HG03159 (cell line): ENCODE results near the gene SMARCA4.
A peak's percentile ranks its signal among the peaks of the same experiment; 100 is the strongest.
"Not testable (repeated sequence)": the region's sequence is repeated elsewhere in the genome, so short reads cannot be mapped to it uniquely, and the experiment has no call there.

Experiments used
- ATAC-seq: cut with Tn5 transposase; IDR thresholded peaks from one replicate; pipeline ENCODE4 v1.9.1; 2021; ENCODE audit warnings: mild to moderate bottlenecking, moderate library complexity; ENCODE audit not compliant: unreplicated experiment

The SMARCA4 gene

DNA sequence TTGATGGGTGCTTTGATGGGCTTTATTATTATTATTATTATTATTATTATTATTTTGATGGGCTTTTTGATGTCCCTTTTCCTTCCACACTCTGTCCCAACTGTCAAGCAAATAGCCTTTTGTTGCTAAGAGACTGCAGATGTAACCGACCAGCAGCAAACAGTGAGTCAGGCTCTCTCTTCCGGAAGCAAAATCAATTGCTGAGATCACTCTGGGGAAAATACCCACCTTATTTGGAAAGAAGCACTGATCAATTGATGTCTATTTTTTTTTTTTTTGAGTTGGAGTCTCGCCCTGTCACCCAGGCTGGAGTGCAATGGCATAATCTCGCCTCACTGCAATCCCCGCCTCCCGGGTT is 131.3 kb downstream of the SMARCA4 start:
- no peak for ATAC-seq

GRCh38 chr19:11093689-11094238 is 132.9 kb downstream of the SMARCA4 start:
- ATAC-seq: no peak

GRCh38 chr19:11094520-11094894 is 133.7 kb downstream of the SMARCA4 start:
- ATAC-seq: no peak

DNA sequence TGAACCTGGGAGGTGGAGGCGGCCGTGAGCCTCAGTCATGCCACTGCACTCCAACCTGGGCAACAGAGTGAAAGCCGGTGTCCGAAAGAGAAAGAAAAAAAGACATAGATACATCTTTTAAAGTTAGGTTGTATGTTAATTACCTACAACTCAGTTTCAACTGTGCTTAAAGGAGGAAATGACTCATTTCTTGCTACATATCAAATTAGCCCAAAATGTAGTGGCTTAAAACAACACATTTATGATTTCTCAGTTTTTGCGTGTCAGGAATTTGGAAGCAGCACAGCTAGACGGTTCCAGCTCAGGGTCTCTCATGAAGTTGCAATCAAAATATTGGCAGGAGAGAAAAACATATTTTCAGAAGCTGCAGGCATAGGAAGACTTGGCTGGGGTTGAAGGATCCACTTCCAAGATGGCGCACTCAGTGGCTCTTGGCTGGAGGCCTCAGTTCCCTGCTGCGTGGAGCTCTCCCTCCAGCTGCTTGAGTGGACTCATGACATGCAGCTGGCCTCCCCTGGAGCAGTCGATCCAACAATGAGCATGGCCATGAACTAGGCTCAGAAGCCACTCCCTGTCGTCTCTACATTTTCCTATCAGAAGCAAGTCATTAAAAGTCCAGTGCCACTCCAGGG is 135.5 kb downstream of the SMARCA4 start:
- peak; percentile 49 for ATAC-seq

DNA sequence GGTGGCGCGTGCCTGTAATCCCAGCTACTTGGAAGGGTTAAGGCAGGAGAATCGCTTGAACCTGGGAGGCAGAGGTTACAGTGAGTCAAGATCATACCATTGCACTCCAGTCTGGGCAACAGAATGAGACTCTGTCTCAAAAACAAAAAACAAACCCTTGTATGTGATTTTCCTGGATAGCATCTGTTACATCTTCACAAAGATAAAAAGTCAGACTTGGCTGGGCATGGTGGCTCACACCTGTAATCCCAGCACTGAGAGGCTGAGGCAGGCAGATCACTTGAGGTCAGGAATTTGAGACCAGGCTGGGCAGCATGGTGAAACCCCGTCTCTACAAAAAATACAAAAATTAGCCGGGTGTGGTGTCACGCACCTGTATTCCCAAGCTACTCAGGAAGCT is 136.5 kb downstream of the SMARCA4 start:
- ATAC-seq: not testable (repeated sequence)

DNA sequence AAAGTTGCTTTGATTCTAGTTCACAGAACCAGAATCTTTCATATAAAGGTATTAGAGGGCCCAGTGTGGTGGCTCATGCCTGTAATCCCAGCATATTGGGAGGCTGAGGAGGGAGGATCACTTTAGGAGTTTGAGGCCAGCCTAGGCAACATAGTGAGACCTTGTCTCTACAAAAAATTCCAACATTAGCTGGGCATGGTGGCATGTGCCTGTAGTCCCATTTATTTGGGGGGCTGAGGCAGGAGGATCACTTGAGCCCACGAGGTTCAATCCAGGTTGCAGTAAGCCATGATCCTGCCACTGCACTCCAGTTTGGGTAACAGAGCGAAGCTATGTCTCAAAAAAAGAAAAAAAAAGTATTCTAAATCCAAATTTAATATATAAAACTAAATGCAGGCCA is 137.5 kb downstream of the SMARCA4 start:
- ATAC-seq: no peak

DNA sequence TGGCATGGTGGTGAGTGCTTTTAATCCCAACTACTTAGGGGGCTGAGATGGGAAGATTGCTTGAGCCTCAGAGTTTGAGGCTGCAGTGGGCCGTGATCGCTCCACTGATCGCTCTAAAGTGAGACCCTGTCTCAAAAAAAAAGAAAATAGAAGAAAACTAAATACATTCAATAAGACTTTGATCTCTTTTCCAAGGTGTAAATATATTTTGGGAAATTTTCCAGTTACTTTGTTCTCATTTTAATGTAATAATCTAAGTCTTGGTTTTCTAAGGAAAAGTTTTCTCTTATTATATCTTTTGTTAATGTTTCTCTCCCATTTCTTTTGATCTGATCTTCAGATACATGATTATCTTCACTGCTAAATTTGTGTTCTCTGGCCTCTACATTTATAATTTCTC is 138.0 kb downstream of the SMARCA4 start:
- no peak for ATAC-seq

DNA sequence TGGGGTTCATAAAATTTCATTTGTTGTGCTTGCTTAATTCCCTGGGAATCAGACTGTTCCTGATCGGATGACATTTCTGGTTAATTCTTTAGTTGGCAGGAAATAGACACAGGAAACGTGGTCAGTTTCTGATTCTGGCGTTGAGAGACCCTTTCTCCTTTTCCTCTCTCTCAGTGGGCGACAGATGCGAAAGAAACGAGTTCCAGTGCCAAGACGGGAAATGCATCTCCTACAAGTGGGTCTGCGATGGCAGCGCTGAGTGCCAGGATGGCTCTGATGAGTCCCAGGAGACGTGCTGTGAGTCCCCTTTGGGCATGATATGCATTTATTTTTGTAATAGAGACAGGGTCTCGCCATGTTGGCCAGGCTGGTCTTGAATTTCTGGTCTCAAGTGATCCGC is 139.2 kb downstream of the SMARCA4 start:
- no peak for ATAC-seq

DNA sequence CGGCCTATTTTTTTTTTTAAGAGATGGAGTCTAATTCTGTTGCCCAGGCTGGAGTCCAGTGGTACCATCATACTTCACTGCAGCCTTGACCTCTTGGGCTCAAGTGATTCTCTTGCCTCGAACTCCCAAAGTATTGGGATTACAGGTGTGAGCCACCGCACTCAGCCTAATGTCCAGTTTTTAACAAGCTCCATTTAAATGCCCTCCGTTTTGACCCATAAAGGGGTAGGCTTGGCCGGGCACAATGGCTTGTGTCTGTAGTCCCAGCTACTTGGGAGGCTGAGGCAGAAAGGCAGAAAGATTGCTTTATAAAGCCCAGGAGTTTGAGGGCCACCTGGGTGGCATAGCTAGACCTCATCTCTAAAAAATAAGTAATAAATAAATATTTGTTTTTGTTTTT is 140.2 kb downstream of the SMARCA4 start:
- ATAC-seq: no peak

DNA sequence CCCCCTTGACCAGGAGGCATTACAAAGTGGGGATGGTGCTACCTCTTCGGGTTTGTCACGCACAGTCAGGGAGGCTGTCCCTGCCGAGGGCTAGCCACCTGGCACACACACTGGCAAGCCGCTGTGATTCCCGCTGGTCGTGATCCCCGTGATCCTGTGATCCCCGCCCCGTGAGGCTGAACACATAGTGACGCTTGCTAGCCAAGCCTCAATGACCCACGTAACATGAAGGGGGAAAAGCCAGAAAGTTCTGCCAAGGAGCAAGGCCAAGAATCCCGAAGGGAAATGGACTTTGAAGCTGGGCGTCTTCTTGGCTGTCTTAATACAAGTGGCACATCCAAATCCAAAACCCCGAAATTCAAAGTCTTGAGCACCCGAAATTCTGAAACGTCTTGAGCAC is 142.1 kb downstream of the SMARCA4 start:
- no peak for ATAC-seq

- not testable (repeated sequence) for ATAC-seq
These were observed 142.8 kb downstream of the SMARCA4 start for GRCh38 chr19:11103667-11104066.

- ATAC-seq: no peak
These were observed 144.3 kb downstream of the SMARCA4 start for GRCh38 chr19:11105014-11105636.

- no peak for ATAC-seq
These were observed 145.6 kb downstream of the SMARCA4 start for GRCh38 chr19:11106477-11106876.

GRCh38 chr19:11108746-11109145 is 147.9 kb downstream of the SMARCA4 start:
- ATAC-seq: no peak

- no peak for ATAC-seq
These were observed 150.4 kb downstream of the SMARCA4 start for GRCh38 chr19:11111117-11111770.

DNA sequence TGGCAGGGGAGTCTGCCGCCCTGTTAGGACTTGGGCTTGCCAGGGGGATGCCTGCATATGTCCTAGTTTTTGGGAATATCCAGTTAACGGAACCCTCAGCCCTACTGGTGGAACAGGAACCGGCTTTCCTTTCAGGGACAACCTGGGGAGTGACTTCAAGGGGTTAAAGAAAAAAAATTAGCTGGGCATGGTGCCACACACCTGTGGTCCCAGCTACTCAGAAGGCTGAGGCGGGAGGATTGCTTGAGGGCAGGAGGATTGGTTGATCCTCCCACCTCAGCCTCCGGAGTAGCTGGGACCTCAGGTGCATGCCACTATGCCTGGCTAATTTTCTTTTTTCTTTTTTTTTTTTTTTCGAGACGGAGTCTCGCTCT is 150.9 kb downstream of the SMARCA4 start:
- ATAC-seq: no peak
